ENCODE results near the gene CST9.
"Not testable (repeated sequence)": the region's sequence is repeated elsewhere in the genome, so short reads cannot be mapped to it uniquely, and the experiment has no call there.

The CST9 gene

GRCh38 chr20:23636908-23637281 lies 31.2 kb upstream of the CST9 start:
- DNase-seq: no peak

GRCh38 chr20:23636182-23636907 lies 30.6 kb upstream of the CST9 start:
- DNase-seq: no peak

GRCh38 chr20:23635768-23636090 lies 30.0 kb upstream of the CST9 start:
- not testable (repeated sequence) for DNase-seq

GRCh38 chr20:23634985-23635767 lies 29.5 kb upstream of the CST9 start:
- no peak for DNase-seq

DNA sequence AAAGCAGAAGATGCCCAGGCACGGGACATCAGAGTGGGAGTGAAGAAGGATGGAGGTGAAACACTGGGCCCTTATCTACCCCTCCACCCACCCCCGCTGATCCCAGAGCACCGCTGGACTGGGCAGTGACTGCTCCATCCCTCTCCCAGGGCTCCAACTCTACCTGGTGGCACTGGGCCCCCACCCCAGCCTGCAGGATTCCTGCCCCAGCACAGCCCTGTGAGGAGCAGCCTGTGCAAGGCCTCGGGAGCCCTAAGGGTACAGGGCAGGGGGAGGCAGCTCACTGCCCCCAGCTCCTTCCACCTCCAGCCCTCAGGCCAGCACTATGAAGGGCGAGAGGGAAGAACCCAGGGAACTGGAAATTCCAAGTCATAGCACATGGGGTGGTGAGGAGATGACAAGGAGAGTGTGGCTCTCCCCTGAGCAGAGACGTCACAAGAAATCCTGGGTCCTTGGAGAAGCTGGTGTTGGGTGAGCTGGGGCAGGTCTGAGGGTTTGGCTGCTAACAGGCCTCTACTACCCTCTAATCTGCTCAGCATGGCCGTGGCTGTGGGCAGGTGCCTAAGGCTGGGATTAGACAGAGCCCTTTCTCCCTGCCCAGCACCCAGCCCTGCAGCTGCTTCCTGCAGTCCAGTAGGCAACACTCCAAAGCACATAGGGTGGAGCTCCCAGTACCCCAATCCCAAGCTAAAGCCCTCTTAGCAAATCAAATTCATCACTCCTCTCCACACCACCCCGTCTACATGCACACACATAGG lies 28.5 kb upstream of the CST9 start:
- DNase-seq: no peak

- DNase-seq: no peak
These were observed 27.2 kb upstream of the CST9 start for GRCh38 chr20:23632711-23633573.

DNA sequence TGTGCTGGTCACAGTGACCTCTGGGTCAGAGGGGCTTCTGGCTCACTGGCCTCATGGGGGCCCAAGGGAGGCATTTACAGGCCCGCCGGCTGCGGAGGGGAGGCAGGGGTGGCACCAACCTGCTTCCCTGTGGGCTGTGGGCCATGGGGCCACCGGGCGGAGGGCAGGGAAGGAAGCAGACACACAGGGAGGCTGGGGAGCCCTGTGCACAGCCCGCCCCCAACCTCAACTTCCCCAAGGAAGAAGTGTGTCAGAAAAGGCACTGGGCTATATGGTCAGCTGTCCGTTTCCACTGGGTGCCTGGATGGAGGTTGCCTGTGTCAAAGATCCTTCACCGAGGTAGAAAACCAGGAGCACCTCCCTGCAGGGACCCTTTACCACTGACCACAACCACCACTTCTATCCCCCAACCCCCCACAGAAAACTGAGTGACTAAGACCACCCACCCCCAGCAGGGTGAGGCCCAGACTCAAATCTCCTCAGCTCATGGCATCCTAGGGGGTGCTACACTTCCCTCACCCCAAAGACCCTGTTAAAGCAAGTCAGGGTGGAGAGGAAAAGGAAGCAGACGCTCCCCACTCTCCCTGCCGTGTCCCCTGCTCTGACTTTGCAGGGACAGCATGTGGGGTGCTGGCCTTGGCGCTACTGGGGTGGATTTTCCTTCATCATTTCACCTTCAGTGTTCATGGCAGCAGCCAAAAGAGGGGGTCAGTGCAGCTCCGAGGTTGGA lies 26.4 kb upstream of the CST9 start:
- DNase-seq: no peak

- DNase-seq: no peak
These were observed 25.6 kb upstream of the CST9 start for GRCh38 chr20:23631226-23631822.

DNA sequence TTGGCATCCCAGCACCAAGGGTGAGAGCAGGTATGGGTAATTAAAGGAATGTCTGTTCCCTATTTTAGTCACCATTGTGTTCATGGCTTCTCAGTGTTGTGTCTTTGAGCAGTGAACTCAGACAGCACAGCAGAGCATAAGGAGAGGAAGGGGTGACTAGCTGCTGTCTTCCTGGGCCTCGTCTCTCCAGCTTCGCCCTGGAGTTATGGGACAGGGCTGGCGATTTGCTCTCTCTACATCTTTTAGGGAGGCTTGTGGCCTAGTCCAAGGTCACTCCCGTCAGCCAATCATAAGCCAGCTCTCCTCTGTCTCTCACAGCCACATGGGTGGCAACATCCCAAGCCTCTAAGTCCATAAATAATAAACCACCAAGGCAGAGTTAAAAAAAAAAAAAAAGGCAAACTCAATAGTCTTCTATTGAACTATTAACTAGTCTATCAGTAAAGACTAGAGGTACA lies 24.7 kb upstream of the CST9 start:
- no peak for DNase-seq

DNA sequence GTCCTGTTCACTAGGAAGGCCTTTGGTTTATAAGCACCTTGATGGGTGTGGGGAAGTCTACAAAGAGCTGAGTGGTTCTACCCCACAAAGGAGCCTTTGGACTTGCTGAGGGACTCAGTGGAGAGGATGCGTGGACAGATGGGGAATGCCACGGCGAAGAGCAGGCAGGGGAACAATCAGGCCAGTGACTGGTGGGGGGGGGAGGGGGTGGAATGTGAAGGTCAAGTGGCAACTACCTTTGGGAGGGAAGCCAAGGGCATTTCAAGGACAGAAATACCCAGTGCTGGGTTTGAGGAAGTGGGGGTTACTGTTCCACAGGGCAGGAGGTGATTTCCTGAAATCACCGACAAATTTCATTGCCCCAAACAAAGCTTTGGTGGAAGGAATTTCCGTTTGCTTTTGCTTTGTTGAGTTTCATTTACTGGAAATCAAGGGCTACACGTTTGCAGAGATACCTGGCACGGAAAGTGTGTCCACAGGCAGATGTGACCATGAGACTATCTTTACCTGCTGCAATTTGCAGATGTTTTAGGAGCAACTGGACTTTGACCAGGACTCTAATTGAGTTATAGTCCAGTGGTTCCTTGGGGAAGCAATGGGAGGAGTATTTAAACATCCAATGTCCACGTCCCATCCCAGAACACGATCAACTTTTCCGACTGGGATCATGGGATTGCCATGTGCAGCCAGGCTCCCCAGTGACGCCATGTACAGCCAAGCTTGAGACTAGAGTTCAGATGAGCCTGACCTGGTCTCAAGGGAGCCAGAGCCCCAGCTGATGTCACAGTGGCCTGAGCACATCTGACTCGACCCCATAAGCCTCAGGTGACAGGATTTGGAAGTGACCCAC lies 24.1 kb upstream of the CST9 start:
- DNase-seq: no peak

- DNase-seq: no peak
These were observed 23.4 kb upstream of the CST9 start for GRCh38 chr20:23629017-23629541.

- DNase-seq: no peak
These were observed 22.8 kb upstream of the CST9 start for GRCh38 chr20:23628402-23629016.

GRCh38 chr20:23627501-23627900 lies 21.8 kb upstream of the CST9 start:
- DNase-seq: no peak

- no peak for DNase-seq
These were observed 20.4 kb upstream of the CST9 start for GRCh38 chr20:23626040-23626620.

DNA sequence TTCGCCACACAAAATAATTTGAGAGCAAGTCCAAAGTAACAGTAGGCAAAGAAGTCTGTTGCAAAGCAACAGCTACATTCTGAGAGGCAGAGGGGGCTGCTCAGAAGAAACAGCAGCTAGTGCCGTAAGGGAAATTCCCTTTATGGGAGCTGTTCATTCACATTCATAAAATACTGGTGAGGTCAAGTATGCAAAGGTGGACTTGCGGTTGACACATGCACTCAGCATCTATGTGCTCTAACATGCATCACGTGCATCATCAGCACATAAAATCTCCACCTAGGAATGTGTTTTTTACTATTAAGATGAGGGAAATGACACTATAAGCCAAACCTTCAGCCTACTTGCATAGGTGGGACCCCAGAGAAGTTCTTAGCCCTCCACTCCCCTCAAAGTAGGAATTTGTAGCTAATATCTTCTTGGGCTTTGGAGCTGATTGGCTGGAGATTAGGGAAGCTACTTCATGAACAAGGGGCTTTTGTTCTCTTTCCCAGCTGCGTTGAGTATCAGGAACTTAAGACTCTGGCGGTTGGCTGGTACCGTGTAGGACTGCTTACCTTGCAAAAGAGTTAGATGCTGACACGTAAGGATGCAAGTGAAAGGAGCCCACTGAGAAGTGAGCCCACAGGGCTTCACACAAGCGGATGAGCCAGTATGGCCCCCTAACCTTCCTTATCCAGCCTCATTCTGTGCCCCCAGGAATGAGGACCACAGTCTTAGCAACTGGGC lies 19.7 kb upstream of the CST9 start:
- no peak for DNase-seq

DNA sequence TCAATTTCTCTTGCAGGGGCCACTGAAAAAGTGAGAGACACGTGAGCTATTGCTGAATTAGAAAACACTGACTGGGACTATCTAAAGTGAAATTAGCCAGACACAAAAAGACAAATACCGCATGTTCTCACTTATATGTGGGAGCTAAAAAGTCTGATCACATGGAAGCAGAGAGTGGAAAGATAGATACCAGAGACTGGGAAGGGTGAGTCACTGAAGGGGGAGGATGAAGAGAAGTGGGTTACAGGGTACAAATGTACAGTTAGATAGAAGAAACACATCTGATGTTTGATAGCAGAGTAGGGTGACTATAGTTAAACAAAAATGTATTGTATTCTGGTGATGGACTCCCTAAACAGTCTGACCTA lies 18.6 kb upstream of the CST9 start:
- DNase-seq: no peak

GRCh38 chr20:23623666-23624323 lies 18.1 kb upstream of the CST9 start:
- no peak for DNase-seq

GRCh38 chr20:23622839-23623343 lies 17.2 kb upstream of the CST9 start:
- DNase-seq: peak; percentile 36
